ENCODE results near the gene CCDC126. TPM values are rescaled to one million over a fixed set of nuclear protein-coding genes. Genes with fewer than 3 reads are reported as not detected.

Gene CCDC126
- total RNA-seq, 1 donor from 2014 or later, result 8.5 TPM

DNA sequence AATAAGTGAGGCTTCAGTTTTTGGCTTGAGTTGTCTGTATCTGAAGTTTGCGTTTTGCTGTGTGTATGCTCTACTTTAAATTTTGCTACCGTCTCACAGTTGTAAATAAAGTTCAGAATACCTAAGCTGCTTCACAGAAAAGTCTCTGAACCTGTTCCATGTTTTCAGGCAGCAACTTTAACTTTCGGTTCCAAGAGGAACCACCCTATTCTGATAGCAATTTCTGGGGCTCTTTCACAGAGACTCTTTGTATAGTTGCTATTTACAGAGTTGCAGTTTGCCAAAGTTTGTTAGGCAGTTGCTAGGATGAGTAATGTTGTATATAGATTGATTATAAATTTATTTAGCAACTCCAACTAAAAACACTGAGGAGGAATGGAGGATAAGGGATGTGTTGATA lies 88.5 kb downstream of the CCDC126 start:
- peak; percentile 54 for ATAC-seq
- intact Hi-C loops (cut with DNase I), result no loop called here
- no peak for DNase-seq (ENCODE audit: missing footprints)

DNA sequence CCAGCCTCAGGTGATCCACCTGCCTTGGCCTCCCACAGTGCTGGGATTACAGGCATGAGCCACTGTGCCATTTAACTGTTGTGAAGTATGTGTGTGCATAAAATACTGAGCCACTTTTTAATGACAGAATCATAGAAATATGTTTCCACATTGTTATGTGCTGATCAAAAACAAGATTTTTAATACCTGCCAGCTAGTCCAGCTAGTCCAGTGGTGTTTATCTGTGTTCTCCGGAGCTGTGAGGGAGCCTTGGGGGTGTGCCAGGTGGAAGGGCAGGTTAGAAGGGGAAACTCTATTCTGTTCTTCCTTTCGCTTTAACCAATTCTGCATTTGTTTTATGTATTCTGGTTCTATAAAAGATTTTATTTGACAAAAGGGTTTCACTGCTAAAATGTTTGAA lies 89.8 kb downstream of the CCDC126 start:
- DNase-seq (ENCODE audit: missing footprints) (no peak), ATAC-seq (no peak)
- intact Hi-C loops (cut with DNase I), result no loop called here

DNA sequence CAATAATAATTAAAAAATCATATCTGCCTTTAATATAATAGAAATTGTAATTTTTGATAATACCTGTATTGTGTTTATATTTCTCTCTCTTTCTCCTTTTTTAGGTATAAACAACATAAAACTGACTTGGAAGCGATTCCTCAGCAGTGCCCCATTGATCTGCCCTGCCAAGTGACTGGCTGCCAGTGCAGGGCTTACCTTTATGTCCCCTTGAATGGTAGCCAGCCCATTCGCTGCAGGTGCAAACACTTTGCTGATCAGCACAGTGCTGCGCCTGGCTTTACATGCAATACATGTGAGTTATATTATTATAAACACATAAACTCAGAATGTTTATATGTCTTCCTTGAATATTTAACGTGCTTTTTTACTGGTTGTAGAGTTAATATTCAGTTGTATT lies 92.0 kb downstream of the CCDC126 start:
- ATAC-seq (no peak), DNase-seq (ENCODE audit: missing footprints) (no peak)
- intact Hi-C loops (cut with DNase I), result no loop called here

DNA sequence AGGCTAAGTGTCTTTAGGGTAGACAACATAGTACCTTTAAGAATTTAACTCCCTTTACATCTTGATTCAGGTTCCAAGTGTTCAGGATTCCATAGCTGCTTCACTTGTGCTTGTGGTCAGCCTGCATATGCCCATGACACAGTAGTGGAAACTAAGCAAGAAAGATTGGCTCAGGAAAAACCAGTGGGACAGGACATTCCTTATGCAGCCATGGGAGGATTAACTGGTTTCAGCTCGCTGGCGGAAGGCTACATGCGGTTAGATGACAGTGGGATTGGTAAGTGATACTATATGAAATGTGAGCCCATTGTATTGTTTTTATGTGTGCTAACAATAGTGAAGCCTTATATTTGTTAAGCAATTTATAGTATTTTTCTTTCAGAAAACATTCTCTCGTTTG lies 94.1 kb downstream of the CCDC126 start:
- intact Hi-C loops (cut with DNase I), result no loop called here
- ATAC-seq (no peak), DNase-seq (ENCODE audit: missing footprints) (no peak)

DNA sequence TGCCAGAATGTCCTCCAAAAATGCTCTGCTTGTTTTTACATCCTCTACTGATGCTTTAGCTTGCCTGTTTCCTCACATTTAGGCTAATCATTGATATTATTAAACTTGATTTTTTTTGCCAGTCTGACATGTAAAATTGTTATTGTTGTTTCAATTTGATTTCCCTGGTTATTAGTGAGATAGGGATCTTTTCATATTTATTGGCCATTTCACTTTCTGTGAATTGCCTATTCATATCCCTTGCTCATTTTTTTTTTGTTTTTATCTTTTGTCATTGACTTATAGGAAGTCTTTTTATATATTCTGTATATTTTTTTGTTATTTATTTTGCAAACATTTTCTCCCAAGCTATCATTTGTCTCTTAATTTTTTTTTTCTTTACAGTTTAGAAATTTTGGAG lies 96.0 kb downstream of the CCDC126 start:
- DNase-seq (ENCODE audit: missing footprints), result no peak
- no peak for ATAC-seq
- intact Hi-C loops (cut with DNase I), result no loop called here

Other genes starting within 250 kb of the CCDC126 start
- gene IGF2BP3, start 126.9 kb upstream of the CCDC126 start, total RNA-seq, result not detected
- 27.7 TPM for gene TRA2A, start 65.4 kb upstream of the CCDC126 start, total RNA-seq
- 2.6 TPM for gene FAM221A, start 82.8 kb downstream of the CCDC126 start, total RNA-seq
- gene STK31, start 112.8 kb downstream of the CCDC126 start, total RNA-seq, result 0.46 TPM